Gastroesophageal sphincter (tissue), 3 donors: ENCODE results near the gene CIB4.

ENCODE experiments used
- EP300 ChIP-seq: sonication (generic); formaldehyde crosslinking; IDR thresholded peaks from one replicate; pipeline ENCODE4 v1.6.1; 2017; ENCODE audit warnings: antibody characterized with exemption, mild to moderate bottlenecking
- POLR2A ChIP-seq, 2 donors: fragments of 450-650 bp; IDR thresholded peaks; one replicate each; pipeline ENCODE4 v1.6.1; 2017; ENCODE audit warnings: antibody characterized with exemption in 2 of 2, mild to moderate bottlenecking in 2 of 2, moderate library complexity in 1 of 2
- POLR2AphosphoS5 ChIP-seq: sonication (generic); formaldehyde crosslinking; IDR thresholded peaks from one replicate; pipeline ENCODE4 v1.6.1; 2017; ENCODE audit warnings: antibody characterized with exemption
- TF ChIP-seq, protein P1 (sequence below), 4 experiments: fragments of 200-600 bp in 2 of 4; fragments of 450-650 bp in 2 of 4; sonication (generic) in 1 of 4; IDR thresholded peaks; one replicate each; pipeline ENCODE4 v1.5.1; 2017 to 2019; ENCODE audit warnings: antibody characterized with exemption in 4 of 4, mild to moderate bottlenecking in 2 of 4, moderate library complexity in 2 of 4

GRCh38 chr2:26651470-26651771 is 10.3 kb upstream of the CIB4 start:
- TF ChIP-seq, protein P1, sequence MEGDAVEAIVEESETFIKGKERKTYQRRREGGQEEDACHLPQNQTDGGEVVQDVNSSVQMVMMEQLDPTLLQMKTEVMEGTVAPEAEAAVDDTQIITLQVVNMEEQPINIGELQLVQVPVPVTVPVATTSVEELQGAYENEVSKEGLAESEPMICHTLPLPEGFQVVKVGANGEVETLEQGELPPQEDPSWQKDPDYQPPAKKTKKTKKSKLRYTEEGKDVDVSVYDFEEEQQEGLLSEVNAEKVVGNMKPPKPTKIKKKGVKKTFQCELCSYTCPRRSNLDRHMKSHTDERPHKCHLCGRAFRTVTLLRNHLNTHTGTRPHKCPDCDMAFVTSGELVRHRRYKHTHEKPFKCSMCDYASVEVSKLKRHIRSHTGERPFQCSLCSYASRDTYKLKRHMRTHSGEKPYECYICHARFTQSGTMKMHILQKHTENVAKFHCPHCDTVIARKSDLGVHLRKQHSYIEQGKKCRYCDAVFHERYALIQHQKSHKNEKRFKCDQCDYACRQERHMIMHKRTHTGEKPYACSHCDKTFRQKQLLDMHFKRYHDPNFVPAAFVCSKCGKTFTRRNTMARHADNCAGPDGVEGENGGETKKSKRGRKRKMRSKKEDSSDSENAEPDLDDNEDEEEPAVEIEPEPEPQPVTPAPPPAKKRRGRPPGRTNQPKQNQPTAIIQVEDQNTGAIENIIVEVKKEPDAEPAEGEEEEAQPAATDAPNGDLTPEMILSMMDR (IDR thresholded peaks at IDR 0.05): no peak
- TF ChIP-seq POLR2A (IDR thresholded peaks at IDR 0.05) (no peak), POLR2AphosphoS5 (no peak), EP300 (no peak)
